Retinal pigment epithelial cell (primary cell): ENCODE measurements around the gene FRRS1.
"Not testable (repeated sequence)": the region's sequence is repeated elsewhere in the genome, so short reads cannot be mapped to it uniquely, and the experiment has no call there.

Experiments used
- DNase-seq: peaks from one replicate; pipeline ENCODE4 v3.0.0-alpha.2; 2010; ENCODE audit warnings: low read depth
- H3K4me3 ChIP-seq: 2 replicates; pipeline ENCODE4 v1.5.1; 2011; ENCODE audit warnings: mild to moderate bottlenecking, low read length, control low read depth, moderate library complexity
- TF ChIP-seq, protein P1 (sequence below): conservative IDR thresholded peaks from 2 replicates; pipeline ENCODE4 v1.5.1; 2011; ENCODE audit warnings: low read depth, low read length, control low read depth, inconsistent platforms

Gene FRRS1

GRCh38 chr1:99768524-99769245 lies 2.2 kb upstream of the FRRS1 start:
- no peak for DNase-seq
- H3K4me3 ChIP-seq: no peak overlapping the region
- TF ChIP-seq, protein P1, sequence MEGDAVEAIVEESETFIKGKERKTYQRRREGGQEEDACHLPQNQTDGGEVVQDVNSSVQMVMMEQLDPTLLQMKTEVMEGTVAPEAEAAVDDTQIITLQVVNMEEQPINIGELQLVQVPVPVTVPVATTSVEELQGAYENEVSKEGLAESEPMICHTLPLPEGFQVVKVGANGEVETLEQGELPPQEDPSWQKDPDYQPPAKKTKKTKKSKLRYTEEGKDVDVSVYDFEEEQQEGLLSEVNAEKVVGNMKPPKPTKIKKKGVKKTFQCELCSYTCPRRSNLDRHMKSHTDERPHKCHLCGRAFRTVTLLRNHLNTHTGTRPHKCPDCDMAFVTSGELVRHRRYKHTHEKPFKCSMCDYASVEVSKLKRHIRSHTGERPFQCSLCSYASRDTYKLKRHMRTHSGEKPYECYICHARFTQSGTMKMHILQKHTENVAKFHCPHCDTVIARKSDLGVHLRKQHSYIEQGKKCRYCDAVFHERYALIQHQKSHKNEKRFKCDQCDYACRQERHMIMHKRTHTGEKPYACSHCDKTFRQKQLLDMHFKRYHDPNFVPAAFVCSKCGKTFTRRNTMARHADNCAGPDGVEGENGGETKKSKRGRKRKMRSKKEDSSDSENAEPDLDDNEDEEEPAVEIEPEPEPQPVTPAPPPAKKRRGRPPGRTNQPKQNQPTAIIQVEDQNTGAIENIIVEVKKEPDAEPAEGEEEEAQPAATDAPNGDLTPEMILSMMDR: no peak

GRCh38 chr1:99768104-99768503 lies 1.7 kb upstream of the FRRS1 start:
- TF ChIP-seq, protein P1: no peak
- no peak overlapping the region for H3K4me3 ChIP-seq
- no peak for DNase-seq

- no peak for DNase-seq
- TF ChIP-seq, protein P1: no peak
- no peak overlapping the region for H3K4me3 ChIP-seq
Measured at GRCh38 chr1:99764909-99765308, 1.5 kb downstream of the FRRS1 start.

DNA sequence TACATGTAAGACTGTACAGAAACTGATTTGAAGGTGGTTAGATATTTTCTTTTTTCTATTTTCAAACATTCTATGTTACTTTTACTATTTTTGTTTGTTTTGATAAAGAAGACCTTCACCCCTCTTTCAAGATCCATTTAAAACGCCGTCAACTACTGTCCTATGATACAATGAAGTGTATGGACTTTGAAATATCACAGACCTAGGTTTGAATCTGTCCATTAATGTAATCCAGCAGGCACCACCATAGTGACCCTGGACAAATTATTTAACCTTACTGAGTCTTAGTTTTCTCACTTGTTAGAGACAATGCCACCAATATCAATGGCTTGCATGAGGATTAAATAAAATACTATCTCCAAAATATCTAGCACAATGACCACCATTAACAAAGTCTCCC lies 2.0 kb downstream of the FRRS1 start:
- TF ChIP-seq, protein P1: no peak
- DNase-seq: no peak
- H3K4me3 ChIP-seq: no peak overlapping the region

- H3K4me3 ChIP-seq: no peak overlapping the region
- DNase-seq: no peak
- TF ChIP-seq, protein P1: no peak
Measured at GRCh38 chr1:99763956-99764355, 2.5 kb downstream of the FRRS1 start.

- no peak overlapping the region for H3K4me3 ChIP-seq
- TF ChIP-seq, protein P1: no peak
- DNase-seq: no peak
Measured at GRCh38 chr1:99761774-99762173, 4.7 kb downstream of the FRRS1 start.

DNA sequence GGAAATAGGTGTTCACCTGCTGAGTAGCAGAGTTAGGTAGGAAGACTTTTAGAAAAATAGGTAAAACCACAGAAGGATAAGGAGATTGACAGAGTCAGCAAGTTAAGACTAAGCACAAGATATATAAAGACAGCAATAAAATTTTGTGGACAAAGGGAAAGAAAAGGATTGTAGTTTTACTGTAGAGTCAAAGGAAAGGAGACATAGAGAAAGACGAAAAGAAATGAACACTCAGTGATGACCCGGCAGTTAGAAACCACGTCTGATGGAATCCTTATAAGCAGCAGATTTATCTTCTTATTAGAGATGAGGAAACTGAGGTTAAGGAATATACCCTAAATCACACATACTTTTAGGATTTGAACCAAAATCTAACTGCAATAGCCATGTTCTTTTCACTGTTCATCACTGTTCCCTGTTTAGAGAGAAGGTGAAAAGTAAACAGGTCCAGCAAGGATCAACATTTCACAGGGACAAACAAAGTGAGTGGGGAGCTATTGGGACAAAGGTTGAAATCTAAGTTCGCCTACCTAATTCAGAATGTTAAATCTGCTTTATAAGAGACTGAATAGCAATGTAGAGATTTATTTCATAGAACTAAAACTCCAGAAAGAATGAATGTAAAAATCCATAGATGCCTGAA lies 6.8 kb downstream of the FRRS1 start:
- no peak for DNase-seq
- TF ChIP-seq, protein P1: no peak
- no peak overlapping the region for H3K4me3 ChIP-seq

DNA sequence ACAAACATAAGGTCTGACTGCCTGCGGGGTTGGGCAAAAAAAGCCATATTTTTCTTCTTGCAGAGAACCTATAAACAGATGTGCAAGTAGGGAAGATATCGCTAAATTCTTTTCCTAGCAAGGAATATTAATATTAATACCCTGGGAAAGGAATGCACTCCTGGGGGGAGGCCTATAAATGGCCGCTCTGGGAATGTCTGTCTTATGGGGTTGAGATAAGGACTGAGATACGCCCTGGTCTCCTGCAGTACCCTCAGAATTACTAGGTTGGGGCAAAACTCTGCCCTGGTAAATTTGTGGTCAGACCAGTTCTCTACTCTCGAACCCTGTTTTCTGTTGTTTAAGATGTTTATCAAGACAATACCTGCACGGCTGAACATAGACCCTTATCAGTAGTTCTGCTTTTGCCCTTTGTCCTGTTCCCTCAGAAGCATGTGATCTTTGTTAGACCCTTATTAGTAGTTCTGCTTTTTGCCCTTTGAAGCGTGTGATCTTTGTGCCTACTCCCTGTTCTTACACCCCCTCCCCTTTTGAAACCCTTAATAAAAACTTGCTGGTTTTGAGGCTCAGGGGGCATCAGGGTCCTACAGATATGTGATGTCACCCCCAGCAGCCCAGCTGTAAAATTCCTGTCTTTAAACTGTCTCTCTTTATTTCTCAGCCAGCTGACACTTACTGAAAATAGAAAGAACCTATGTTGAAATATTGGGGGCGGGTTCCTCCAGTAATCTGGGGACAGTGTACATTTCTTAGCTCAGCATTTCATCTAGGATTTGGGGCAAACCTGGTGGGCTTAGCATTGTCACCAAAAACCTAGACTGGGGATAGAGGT lies 7.5 kb downstream of the FRRS1 start:
- H3K4me3 ChIP-seq, DNase-seq: not testable (repeated sequence)
